ENCODE results near the gene NT5C2.
A peak's percentile ranks its signal among the peaks of the same experiment; 100 is the strongest.
"Not testable (repeated sequence)": the region's sequence is repeated elsewhere in the genome, so short reads cannot be mapped to it uniquely, and the experiment has no call there.

NT5C2 gene

DNA sequence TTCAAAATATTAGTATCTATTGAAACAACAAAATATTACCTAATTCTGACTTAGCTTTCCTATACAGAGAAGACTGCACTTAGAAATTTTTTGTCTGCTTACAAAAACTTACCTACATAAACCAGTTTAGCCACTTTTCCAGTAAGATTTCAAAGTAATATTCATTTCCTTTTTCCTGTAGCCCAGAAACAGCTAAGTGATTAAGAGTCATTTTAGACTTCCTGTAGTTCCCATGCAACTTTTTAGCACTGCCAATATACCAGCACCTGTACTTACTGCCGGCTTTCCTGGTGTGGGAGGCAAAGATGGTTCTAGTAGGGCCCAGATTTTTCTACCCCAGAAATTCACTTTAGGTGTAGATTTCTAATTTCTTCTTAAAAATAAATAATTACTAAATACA lies 21.8 kb downstream of the NT5C2 start:
- no peak for DNase-seq

DNA sequence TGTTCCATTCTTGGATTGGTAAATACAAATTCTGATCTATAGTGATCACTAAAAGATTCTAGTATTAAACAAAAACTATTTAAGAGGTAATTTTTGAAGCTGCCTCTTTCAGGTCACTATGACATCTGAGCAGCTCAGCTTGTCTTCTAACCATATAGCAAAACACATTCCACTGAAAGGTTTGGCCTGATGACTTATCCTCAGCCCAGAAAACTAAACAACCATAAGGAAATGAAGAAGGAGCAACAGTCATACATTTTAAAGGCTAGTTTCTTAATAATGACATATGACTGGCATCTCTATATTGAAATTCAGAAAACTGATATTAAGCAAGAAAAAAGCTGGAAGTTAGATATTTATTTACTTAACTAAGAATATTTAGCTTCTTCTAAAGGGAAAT lies 24.6 kb downstream of the NT5C2 start:
- TF ChIP-seq, protein P1, sequence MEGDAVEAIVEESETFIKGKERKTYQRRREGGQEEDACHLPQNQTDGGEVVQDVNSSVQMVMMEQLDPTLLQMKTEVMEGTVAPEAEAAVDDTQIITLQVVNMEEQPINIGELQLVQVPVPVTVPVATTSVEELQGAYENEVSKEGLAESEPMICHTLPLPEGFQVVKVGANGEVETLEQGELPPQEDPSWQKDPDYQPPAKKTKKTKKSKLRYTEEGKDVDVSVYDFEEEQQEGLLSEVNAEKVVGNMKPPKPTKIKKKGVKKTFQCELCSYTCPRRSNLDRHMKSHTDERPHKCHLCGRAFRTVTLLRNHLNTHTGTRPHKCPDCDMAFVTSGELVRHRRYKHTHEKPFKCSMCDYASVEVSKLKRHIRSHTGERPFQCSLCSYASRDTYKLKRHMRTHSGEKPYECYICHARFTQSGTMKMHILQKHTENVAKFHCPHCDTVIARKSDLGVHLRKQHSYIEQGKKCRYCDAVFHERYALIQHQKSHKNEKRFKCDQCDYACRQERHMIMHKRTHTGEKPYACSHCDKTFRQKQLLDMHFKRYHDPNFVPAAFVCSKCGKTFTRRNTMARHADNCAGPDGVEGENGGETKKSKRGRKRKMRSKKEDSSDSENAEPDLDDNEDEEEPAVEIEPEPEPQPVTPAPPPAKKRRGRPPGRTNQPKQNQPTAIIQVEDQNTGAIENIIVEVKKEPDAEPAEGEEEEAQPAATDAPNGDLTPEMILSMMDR (IDR thresholded peaks at IDR 0.05; ENCODE audit: low read depth, low read length, missing control alignments), result no peak
- peak overlapping the region; percentile 16 for H3K27ac ChIP-seq
- in situ Hi-C loops (cut with HindIII; ENCODE audit: low pct_ligation_motif_present, low sequenced_read_pairs), result no loop called here
- no peaks in the 10 kb centered on the region for H3K27me3 ChIP-seq (replicated peaks)
- H3K36me3 ChIP-seq (replicated peaks), result peaks cover 24% of the 10 kb centered on the region
- no peak overlapping the region for H3K4me3 ChIP-seq (ENCODE audit: low read depth, low read length)
- DNase-seq, result peak; percentile 54

More for the DNA sequence above, 21.8 kb downstream of the NT5C2 start:
- no peak overlapping the region for H3K4me3 ChIP-seq (ENCODE audit: low read depth, low read length)
- peaks cover 30% of the 10 kb centered on the region for H3K36me3 ChIP-seq (replicated peaks)
- H3K27ac ChIP-seq, result no peak overlapping the region
- no peaks in the 10 kb centered on the region for H3K27me3 ChIP-seq (replicated peaks)
- TF ChIP-seq, protein P1 (IDR thresholded peaks at IDR 0.05; ENCODE audit: low read depth, low read length, missing control alignments), result no peak
- in situ Hi-C loops (cut with HindIII; ENCODE audit: low pct_ligation_motif_present, low sequenced_read_pairs), result no loop called here

DNA sequence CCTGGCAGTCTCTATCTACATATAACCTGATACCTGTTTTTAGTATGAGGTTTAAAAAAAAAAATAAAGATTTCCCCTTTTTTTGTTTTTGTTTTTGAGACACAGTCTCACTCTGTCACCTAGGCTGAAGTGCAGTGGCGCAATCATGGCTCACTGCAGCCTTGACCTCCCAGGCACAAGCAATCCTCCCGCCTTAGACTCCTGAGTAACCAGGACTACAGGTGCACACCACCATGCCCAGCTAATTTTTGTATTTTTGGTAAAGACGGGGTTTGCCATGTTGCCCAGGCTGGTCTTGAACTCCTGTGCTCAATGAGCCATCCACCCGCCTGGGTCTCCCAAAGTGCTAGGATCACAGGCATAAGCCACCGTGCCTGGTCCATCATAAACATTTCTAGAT lies 25.5 kb downstream of the NT5C2 start:
- DNase-seq; H3K27ac ChIP-seq; H3K27me3 ChIP-seq (replicated peaks); H3K4me3 ChIP-seq (ENCODE audit: low read depth, low read length); in situ Hi-C loops (cut with HindIII; ENCODE audit: low pct_ligation_motif_present, low sequenced_read_pairs): not testable (repeated sequence)
- H3K36me3 ChIP-seq (replicated peaks), result peaks cover 16% of the 10 kb centered on the region

DNA sequence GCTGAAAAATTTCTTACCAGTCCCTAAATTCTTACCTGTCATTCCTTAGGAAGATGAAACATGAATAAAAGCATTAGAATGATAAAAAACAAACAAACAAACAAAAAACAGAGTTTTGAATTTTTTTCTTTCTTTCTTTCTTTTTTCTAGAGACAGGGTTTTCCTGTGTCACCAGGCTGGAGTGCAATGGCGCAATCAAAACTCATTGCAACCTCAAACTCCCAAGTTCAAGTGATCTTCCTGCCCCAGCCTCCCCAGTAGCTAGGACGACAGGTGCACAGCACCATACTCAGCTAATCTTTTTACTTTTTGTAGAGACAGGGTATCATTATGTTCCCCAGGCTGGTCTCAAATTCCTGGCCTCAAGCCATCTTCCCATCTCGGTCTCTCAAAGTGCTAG lies 26.5 kb downstream of the NT5C2 start:
- Histone ChIP-seq H3K27ac (no peak overlapping the region), H3K36me3 (replicated peaks) (peaks cover 10% of the 10 kb centered on the region), H3K4me3 (ENCODE audit: low read depth, low read length) (no peak overlapping the region), H3K27me3 (replicated peaks) (no peaks in the 10 kb centered on the region)
- TF ChIP-seq, protein P1 (IDR thresholded peaks at IDR 0.05; ENCODE audit: low read depth, low read length, missing control alignments), result no peak
- in situ Hi-C loops (cut with HindIII; ENCODE audit: low pct_ligation_motif_present, low sequenced_read_pairs), result no loop called here
- DNase-seq, result no peak

DNA sequence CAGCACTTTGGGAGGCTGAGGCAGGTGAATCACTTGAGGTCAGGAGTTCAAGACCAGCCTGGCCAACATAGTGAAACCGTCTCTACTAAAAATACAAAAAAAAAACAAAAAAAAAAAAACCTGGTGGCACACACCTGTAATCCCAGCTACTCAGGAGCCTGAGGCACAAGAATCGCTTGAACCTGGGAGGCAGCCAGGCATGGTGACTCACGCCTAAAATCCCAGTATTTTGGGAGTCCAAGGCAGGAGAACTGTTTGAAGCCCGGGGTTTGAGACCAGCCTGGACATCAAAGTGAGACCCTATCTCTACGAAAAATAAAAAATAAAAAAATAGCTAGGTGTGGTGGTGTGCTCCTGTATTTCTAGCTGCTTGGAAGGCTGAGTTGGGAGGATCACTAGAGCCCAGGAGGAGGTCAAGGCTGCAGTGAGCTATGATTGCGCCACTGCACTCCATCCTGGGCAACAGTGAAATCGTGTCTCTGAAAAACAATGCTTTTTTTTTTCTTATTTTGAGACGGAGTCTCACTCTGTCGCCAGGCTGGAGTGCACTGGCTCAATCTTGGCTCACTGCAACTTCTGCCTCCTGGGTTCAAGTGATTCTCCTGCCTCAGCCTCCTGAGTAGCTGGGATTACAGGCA lies 29.2 kb downstream of the NT5C2 start:
- H3K27ac ChIP-seq; in situ Hi-C loops (cut with HindIII; ENCODE audit: low pct_ligation_motif_present, low sequenced_read_pairs); H3K27me3 ChIP-seq (replicated peaks); H3K36me3 ChIP-seq (replicated peaks); H3K4me3 ChIP-seq (ENCODE audit: low read depth, low read length); DNase-seq: not testable (repeated sequence)

DNA sequence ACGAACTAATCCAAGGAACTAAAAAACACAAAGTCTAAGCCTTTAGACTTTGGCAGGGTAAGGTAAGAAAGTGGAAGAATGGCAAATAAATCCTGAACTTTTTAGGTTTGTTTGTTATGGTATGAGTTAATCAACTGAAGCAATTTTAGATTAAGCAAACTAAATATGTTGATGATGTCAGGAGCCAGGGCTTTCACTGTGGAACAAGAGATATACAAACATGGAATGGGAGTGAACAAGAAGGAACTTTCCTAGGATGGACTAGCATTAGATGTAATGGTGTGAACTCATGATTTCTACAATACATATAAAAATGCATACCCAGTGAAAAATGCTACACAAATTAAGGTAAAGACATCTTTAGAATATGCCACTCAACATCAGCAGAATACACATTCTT lies 35.8 kb downstream of the NT5C2 start:
- H3K27me3 ChIP-seq (replicated peaks), result no peaks in the 10 kb centered on the region
- no peak overlapping the region for H3K27ac ChIP-seq
- H3K36me3 ChIP-seq (replicated peaks), result no peaks in the 10 kb centered on the region
- DNase-seq, result no peak
- in situ Hi-C loops (cut with HindIII; ENCODE audit: low pct_ligation_motif_present, low sequenced_read_pairs), result no loop called here
- no peak overlapping the region for H3K4me3 ChIP-seq (ENCODE audit: low read depth, low read length)
- TF ChIP-seq, protein P1 (IDR thresholded peaks at IDR 0.05; ENCODE audit: low read depth, low read length, missing control alignments), result no peak

DNA sequence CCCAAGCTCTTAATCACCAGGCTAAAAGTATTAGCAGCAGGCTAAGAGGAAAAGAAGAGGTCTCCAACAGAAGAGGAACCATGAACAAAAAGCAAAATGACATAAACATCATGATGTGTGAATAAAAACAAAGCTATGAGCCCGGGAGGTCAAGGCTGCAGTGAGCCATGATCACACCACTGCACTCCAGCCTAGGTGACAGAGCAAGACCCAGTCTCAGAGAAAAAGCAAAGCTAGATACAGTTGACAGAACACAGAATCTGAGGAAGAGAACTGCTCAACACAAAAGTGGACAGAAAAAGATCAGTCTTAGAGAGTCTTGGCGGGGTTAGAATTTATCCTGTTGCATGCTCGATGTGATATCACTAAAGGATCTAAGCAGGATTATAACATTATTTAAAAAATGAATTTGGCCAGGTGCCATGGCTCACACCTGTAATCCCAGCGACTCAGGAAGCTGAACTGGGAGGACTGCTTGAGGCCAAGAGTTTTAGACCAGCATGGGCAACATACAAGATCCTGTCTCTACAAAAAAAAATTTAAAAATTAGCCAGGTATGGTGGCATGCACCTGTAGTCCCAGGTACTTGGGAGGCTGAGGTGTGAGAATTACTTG lies 37.5 kb downstream of the NT5C2 start:
- H3K4me3 ChIP-seq (ENCODE audit: low read depth, low read length), result no peak overlapping the region
- in situ Hi-C loops (cut with HindIII; ENCODE audit: low pct_ligation_motif_present, low sequenced_read_pairs), result no loop called here
- H3K36me3 ChIP-seq (replicated peaks), result peaks cover 2% of the 10 kb centered on the region
- H3K27ac ChIP-seq, result no peak overlapping the region
- DNase-seq, result no peak
- no peaks in the 10 kb centered on the region for H3K27me3 ChIP-seq (replicated peaks)
- TF ChIP-seq, protein P1 (IDR thresholded peaks at IDR 0.05; ENCODE audit: low read depth, low read length, missing control alignments), result no peak
